K562 (cell line): ENCODE measurements around the gene NRTN. TPM values are rescaled to one million over a fixed set of nuclear protein-coding genes. Genes with fewer than 3 reads are reported as not detected.

ENCODE experiments used
- CTBP1 ChIP-seq: fragments of 450-650 bp; IDR thresholded peaks from 2 replicates; pipeline ENCODE4 v1.6.1; 2016; ENCODE audit warnings: borderline replicate concordance
- ESRRA ChIP-seq: fragments of 450-650 bp; IDR thresholded peaks from 2 replicates; pipeline ENCODE4 v1.6.1; 2014; ENCODE audit warnings: low read depth, mild to moderate bottlenecking, moderate library complexity, borderline replicate concordance
- POLR2G ChIP-seq: fragments of 200-400 bp; formaldehyde crosslinking; IDR thresholded peaks from 2 replicates; pipeline ENCODE4 v1.6.1; 2017; ENCODE audit warnings: low read depth, mild to moderate bottlenecking, antibody characterized with exemption, low read length, moderate library complexity
- RAD51 ChIP-seq: fragments of 450-650 bp; IDR thresholded peaks from 2 replicates; pipeline ENCODE4 v1.7.1; 2016; ENCODE audit warnings: low read depth, mild to moderate bottlenecking, borderline replicate concordance
- U2AF2 ChIP-seq: fragments of 200-400 bp; formaldehyde crosslinking; optimal IDR thresholded peaks from 2 replicates; pipeline ENCODE3; 2017; ENCODE audit warnings: low read depth, mild to moderate bottlenecking, low read length
- ZNF146 ChIP-seq: IDR thresholded peaks from one replicate; pipeline ENCODE4 v1.6.1; 2018; ENCODE audit warnings: missing compliant biosample characterization; ENCODE audit not compliant: unreplicated experiment
- ZNF175 ChIP-seq: fragments of 200-800 bp; sonication (Bioruptor generic); IDR thresholded peaks from 2 replicates; pipeline ENCODE4 v1.6.1; 2016; ENCODE audit warnings: low read depth, mild to moderate bottlenecking, missing genetic modification characterization, missing compliant biosample characterization
- ZNF311 ChIP-seq: fragments of 250-450 bp; sonication (Bioruptor Pico); IDR thresholded peaks from 2 replicates; pipeline ENCODE4 v1.4.0; 2020; ENCODE audit warnings: mild to moderate bottlenecking, moderate library complexity
- ZNF57 ChIP-seq: fragments of 450-650 bp; formaldehyde crosslinking; IDR thresholded peaks from 2 replicates; pipeline ENCODE4 v1.4.0; 2020; ENCODE audit warnings: mild to moderate bottlenecking, moderate library complexity
- ZNF695 ChIP-seq: fragments of 450-650 bp; formaldehyde crosslinking; IDR thresholded peaks from 2 replicates; pipeline ENCODE4 v1.4.0; 2020; ENCODE audit warnings: mild to moderate bottlenecking, moderate library complexity
- ZSCAN29 ChIP-seq: fragments of 450-650 bp; IDR thresholded peaks from 2 replicates; pipeline ENCODE4 v1.6.1; 2017
- polyA plus RNA-seq, 8 experiments: library from polyadenylated mRNA; depleted of rRNA in 4 of 8; stranded (reverse) in 5 of 8; unstranded in 3 of 8; fragments of >200 nt; fragmentation: Nextera tagmentation in 2 of 8; fragmentation: Illumina TruSeq in 1 of 8; extraction: Ambion mirVana in 2 of 8; extraction: Trizol in 1 of 8; gene quantifications; 2 replicates each; pipeline versions ENCODE4 v1.2.1 to v1.2.3, GENCODE V29; 2011 to 2014; ENCODE audit warnings: inconsistent platforms in 1 of 8, missing spikeins in 1 of 8
- total RNA-seq, 7 experiments: library from RNA; depleted of rRNA in 6 of 7; stranded (reverse); fragments of >200 nt in 6 of 7; fragmentation: Illumina TruSeq in 2 of 7; extraction: Trizol in 2 of 7; gene quantifications; 2 replicates each; pipeline versions ENCODE4 v1.2.1 to v1.2.3, GENCODE V29; 2011 to 2021; ENCODE audit warnings: low replicate concordance in 1 of 7
- TF ChIP-seq, protein P1 (sequence below): fragments of 200-600 bp; sonication (generic); IDR thresholded peaks from one replicate; pipeline ENCODE4 v1.6.1; 2012; ENCODE audit warnings: mild to moderate bottlenecking, low read depth, low read length, inconsistent platforms
- TF ChIP-seq, protein P2 (sequence below): fragments of 450-650 bp; IDR thresholded peaks from 2 replicates; pipeline ENCODE4 v1.6.1; 2014; ENCODE audit warnings: low read depth, mild to moderate bottlenecking, moderate library complexity, borderline replicate concordance

NRTN gene
- total and polyA plus RNA-seq, 9 of the 15 experiments (the other 6 are each of a cell fraction or from before 2014, with no cell fraction given) = 0.62 to 8.1 (median 1.6) TPM; not detected in 2

DNA sequence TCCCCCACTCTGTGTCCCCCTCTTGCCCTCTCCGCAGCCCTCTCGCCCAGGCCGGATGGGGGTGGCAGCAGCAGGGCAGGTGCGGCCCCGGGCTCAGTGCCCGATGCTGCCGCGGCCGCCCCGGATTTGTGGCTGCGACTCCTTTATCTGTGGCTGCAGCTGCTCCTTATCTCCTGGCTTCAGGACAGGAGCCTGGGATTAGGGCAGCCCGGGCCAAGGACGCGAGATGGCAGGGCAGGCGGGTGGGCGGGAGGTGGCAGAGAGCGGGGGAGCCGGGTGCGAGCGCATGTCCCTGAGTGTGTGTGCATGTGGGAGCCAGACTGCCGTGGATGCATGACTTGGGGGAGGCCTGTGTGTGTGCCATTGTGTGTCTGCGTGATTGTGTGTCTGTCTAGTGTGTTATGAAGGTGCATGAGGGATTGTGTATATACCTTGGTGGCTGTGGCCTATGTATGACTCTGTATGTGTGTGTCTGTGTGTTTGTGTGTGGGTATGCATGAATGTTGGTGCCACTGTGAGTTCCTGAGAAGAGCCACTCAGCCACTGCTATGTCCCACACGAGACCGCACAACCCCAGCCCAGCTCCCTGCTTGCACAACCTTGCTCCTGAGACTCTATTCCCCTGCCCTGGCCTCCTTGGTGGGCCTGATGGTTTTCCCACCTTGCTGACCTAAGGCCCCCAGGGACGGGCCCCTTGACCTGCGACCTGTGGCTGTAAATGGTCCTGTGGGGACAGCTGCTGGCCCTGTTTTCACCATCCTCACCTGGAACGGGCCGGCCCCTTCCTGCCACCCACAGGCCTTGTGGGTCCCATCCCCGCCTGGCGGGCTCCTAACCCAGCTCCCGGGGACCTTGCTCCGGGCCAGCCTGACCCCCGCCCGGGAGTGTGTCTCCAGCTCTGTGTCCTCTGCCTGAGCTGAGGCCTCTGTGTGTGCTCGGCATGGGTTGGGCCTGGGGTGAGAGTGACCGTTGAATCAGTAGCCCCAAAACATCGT lies 5.3 kb upstream of the NRTN start (continued):
- TF ChIP-seq, protein P1, sequence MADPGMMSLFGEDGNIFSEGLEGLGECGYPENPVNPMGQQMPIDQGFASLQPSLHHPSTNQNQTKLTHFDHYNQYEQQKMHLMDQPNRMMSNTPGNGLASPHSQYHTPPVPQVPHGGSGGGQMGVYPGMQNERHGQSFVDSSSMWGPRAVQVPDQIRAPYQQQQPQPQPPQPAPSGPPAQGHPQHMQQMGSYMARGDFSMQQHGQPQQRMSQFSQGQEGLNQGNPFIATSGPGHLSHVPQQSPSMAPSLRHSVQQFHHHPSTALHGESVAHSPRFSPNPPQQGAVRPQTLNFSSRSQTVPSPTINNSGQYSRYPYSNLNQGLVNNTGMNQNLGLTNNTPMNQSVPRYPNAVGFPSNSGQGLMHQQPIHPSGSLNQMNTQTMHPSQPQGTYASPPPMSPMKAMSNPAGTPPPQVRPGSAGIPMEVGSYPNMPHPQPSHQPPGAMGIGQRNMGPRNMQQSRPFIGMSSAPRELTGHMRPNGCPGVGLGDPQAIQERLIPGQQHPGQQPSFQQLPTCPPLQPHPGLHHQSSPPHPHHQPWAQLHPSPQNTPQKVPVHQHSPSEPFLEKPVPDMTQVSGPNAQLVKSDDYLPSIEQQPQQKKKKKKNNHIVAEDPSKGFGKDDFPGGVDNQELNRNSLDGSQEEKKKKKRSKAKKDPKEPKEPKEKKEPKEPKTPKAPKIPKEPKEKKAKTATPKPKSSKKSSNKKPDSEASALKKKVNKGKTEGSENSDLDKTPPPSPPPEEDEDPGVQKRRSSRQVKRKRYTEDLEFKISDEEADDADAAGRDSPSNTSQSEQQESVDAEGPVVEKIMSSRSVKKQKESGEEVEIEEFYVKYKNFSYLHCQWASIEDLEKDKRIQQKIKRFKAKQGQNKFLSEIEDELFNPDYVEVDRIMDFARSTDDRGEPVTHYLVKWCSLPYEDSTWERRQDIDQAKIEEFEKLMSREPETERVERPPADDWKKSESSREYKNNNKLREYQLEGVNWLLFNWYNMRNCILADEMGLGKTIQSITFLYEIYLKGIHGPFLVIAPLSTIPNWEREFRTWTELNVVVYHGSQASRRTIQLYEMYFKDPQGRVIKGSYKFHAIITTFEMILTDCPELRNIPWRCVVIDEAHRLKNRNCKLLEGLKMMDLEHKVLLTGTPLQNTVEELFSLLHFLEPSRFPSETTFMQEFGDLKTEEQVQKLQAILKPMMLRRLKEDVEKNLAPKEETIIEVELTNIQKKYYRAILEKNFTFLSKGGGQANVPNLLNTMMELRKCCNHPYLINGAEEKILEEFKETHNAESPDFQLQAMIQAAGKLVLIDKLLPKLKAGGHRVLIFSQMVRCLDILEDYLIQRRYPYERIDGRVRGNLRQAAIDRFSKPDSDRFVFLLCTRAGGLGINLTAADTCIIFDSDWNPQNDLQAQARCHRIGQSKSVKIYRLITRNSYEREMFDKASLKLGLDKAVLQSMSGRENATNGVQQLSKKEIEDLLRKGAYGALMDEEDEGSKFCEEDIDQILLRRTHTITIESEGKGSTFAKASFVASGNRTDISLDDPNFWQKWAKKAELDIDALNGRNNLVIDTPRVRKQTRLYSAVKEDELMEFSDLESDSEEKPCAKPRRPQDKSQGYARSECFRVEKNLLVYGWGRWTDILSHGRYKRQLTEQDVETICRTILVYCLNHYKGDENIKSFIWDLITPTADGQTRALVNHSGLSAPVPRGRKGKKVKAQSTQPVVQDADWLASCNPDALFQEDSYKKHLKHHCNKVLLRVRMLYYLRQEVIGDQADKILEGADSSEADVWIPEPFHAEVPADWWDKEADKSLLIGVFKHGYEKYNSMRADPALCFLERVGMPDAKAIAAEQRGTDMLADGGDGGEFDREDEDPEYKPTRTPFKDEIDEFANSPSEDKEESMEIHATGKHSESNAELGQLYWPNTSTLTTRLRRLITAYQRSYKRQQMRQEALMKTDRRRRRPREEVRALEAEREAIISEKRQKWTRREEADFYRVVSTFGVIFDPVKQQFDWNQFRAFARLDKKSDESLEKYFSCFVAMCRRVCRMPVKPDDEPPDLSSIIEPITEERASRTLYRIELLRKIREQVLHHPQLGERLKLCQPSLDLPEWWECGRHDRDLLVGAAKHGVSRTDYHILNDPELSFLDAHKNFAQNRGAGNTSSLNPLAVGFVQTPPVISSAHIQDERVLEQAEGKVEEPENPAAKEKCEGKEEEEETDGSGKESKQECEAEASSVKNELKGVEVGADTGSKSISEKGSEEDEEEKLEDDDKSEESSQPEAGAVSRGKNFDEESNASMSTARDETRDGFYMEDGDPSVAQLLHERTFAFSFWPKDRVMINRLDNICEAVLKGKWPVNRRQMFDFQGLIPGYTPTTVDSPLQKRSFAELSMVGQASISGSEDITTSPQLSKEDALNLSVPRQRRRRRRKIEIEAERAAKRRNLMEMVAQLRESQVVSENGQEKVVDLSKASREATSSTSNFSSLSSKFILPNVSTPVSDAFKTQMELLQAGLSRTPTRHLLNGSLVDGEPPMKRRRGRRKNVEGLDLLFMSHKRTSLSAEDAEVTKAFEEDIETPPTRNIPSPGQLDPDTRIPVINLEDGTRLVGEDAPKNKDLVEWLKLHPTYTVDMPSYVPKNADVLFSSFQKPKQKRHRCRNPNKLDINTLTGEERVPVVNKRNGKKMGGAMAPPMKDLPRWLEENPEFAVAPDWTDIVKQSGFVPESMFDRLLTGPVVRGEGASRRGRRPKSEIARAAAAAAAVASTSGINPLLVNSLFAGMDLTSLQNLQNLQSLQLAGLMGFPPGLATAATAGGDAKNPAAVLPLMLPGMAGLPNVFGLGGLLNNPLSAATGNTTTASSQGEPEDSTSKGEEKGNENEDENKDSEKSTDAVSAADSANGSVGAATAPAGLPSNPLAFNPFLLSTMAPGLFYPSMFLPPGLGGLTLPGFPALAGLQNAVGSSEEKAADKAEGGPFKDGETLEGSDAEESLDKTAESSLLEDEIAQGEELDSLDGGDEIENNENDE = no peak
- TF ChIP-seq POLR2G (no peak), ZNF146 (CRISPR knock-in tag) (no peak), ZNF57 (CRISPR knock-in tag) (0 out of 2 replicates have a peak, but pooled peaks have one; percentile 61), ESRRA (peak; percentile 95), ZSCAN29 (peak; percentile 64; the same call in 1 of the 2 replicates), RAD51 (no peak), ZNF175 (CRISPR knock-in tag) (peak; percentile 89), U2AF2 (no peak), ZNF311 (CRISPR knock-in tag) (0 out of 2 replicates have a peak, but pooled peaks have one; percentile 60), ZNF695 (CRISPR knock-in tag) (no peak; the same call in none of the 2 replicates), CTBP1 (peak; percentile 97)
- TF ChIP-seq, protein P2, sequence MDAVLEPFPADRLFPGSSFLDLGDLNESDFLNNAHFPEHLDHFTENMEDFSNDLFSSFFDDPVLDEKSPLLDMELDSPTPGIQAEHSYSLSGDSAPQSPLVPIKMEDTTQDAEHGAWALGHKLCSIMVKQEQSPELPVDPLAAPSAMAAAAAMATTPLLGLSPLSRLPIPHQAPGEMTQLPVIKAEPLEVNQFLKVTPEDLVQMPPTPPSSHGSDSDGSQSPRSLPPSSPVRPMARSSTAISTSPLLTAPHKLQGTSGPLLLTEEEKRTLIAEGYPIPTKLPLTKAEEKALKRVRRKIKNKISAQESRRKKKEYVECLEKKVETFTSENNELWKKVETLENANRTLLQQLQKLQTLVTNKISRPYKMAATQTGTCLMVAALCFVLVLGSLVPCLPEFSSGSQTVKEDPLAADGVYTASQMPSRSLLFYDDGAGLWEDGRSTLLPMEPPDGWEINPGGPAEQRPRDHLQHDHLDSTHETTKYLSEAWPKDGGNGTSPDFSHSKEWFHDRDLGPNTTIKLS = no peak; the same call in 1 of the 2 replicates
